WTC11 (cell line): ENCODE measurements around the gene CLIP1. TPM values are rescaled to one million over a fixed set of nuclear protein-coding genes. Genes with fewer than 3 reads are reported as not detected.

Experiments
- ATF1 ChIP-seq: sonication (generic); formaldehyde crosslinking; IDR thresholded peaks from 2 replicates; pipeline ENCODE4 v1.8.1; 2023; ENCODE audit warnings: mild to moderate bottlenecking, moderate library complexity, missing genetic modification reagents
- ATF6 ChIP-seq: sonication (generic); formaldehyde crosslinking; IDR thresholded peaks from 2 replicates; pipeline ENCODE4 v1.8.1; 2023; ENCODE audit warnings: mild to moderate bottlenecking, missing genetic modification reagents
- CREM ChIP-seq: sonication (generic); formaldehyde crosslinking; IDR thresholded peaks from 2 replicates; pipeline ENCODE4 v1.8.1; 2022; ENCODE audit warnings: mild to moderate bottlenecking, missing genetic modification reagents, moderate library complexity
- CTCF ChIP-seq: fragments of 200-600 bp; IDR thresholded peaks from 2 replicates; pipeline ENCODE4 v1.8.0; 2022; ENCODE audit warnings: antibody characterized with exemption
- E2F1 ChIP-seq: sonication (generic); formaldehyde crosslinking; IDR thresholded peaks from 2 replicates; pipeline ENCODE4 v1.8.0; 2022; ENCODE audit warnings: mild to moderate bottlenecking, missing genetic modification reagents
- E2F5 ChIP-seq: sonication (generic); formaldehyde crosslinking; IDR thresholded peaks from 2 replicates; pipeline ENCODE4 v1.8.1; 2022; ENCODE audit warnings: mild to moderate bottlenecking, moderate library complexity, missing genetic modification reagents
- ERG ChIP-seq: fragments of 250-450 bp; sonication (Bioruptor Pico); IDR thresholded peaks from 2 replicates; pipeline ENCODE4 v1.8.0; 2021; ENCODE audit warnings: mild to moderate bottlenecking
- FOXJ3 ChIP-seq: sonication (generic); formaldehyde crosslinking; IDR thresholded peaks from 2 replicates; pipeline ENCODE4 v1.9.0; 2021; ENCODE audit warnings: missing genetic modification reagents, mild to moderate bottlenecking, borderline replicate concordance
- MAX ChIP-seq: sonication (generic); formaldehyde crosslinking; IDR thresholded peaks from 2 replicates; pipeline ENCODE4 v1.8.0; 2022; ENCODE audit warnings: mild to moderate bottlenecking, missing genetic modification reagents
- MLX ChIP-seq: sonication (generic); formaldehyde crosslinking; IDR thresholded peaks from 2 replicates; pipeline ENCODE4 v1.8.1; 2023; ENCODE audit warnings: mild to moderate bottlenecking, missing genetic modification reagents, moderate library complexity
- RELA ChIP-seq: sonication (generic); formaldehyde crosslinking; IDR thresholded peaks from 2 replicates; pipeline ENCODE4 v1.8.1; 2022; ENCODE audit warnings: missing genetic modification reagents, mild to moderate bottlenecking, borderline replicate concordance
- RORB ChIP-seq: fragments of 250-450 bp; sonication (Bioruptor Pico); IDR thresholded peaks from 2 replicates; pipeline ENCODE4 v1.9.0; 2021; ENCODE audit warnings: mild to moderate bottlenecking
- SMAD3 ChIP-seq: sonication (generic); formaldehyde crosslinking; IDR thresholded peaks from 2 replicates; pipeline ENCODE4 v1.8.0; 2022; ENCODE audit warnings: missing genetic modification reagents, mild to moderate bottlenecking, borderline replicate concordance
- SMAD4 ChIP-seq: sonication (generic); formaldehyde crosslinking; IDR thresholded peaks from 2 replicates; pipeline ENCODE4 v1.8.0; 2022; ENCODE audit warnings: mild to moderate bottlenecking, missing genetic modification reagents
- SP1 ChIP-seq: sonication (generic); formaldehyde crosslinking; conservative IDR thresholded peaks from 2 replicates; pipeline ENCODE4 v1.8.1; 2022; ENCODE audit warnings: missing genetic modification reagents
- TEAD1 ChIP-seq: sonication (generic); formaldehyde crosslinking; IDR thresholded peaks from 2 replicates; pipeline ENCODE4 v1.8.0; 2022; ENCODE audit warnings: mild to moderate bottlenecking, missing genetic modification reagents
- ZNF138 ChIP-seq: sonication (generic); formaldehyde crosslinking; conservative IDR thresholded peaks from 2 replicates; pipeline ENCODE4 v1.8.1; 2022; ENCODE audit warnings: mild to moderate bottlenecking, moderate library complexity, missing genetic modification reagents
- ZNF232 ChIP-seq: sonication (generic); formaldehyde crosslinking; IDR thresholded peaks from 2 replicates; pipeline ENCODE4 v1.8.0; 2022; ENCODE audit warnings: mild to moderate bottlenecking, missing genetic modification reagents
- ZSCAN18 ChIP-seq: fragments of 250-450 bp; sonication (Bioruptor Pico); IDR thresholded peaks from 2 replicates; pipeline ENCODE4 v2.1.2; 2022; ENCODE audit warnings: mild to moderate bottlenecking, moderate library complexity
- total RNA-seq: library from RNA; stranded (reverse); gene quantifications from 3 replicates; pipeline ENCODE4 v1.2.3, GENCODE V29; 2021

The CLIP1 gene
- total RNA-seq, 1 experiment from 2014 or later, result 24.9 TPM

- TF ChIP-seq ZSCAN18, result no peak
- peak; percentile 85 for TF ChIP-seq CREM (CRISPR knock-in tag)
- TF ChIP-seq CTCF, result no peak
- TF ChIP-seq SMAD4 (CRISPR knock-in tag), result no peak
- peak; percentile 90 for TF ChIP-seq SP1 (CRISPR knock-in tag)
- no peak for TF ChIP-seq ZNF138 (CRISPR knock-in tag)
- TF ChIP-seq MAX, result peak; percentile 88
- TF ChIP-seq ATF1, result no peak; the same call in 1 of the 2 replicates
- TF ChIP-seq FOXJ3 (CRISPR knock-in tag), result no peak
- no peak for TF ChIP-seq RELA
- TF ChIP-seq E2F1 (CRISPR knock-in tag), result no peak
- peak; percentile 90 for TF ChIP-seq TEAD1 (CRISPR knock-in tag)
- no peak for TF ChIP-seq ERG (CRISPR knock-in tag)
- TF ChIP-seq ATF6 (CRISPR knock-in tag), result no peak
- TF ChIP-seq SMAD3, result no peak; the same call in 1 of the 2 replicates
- TF ChIP-seq MLX (CRISPR knock-in tag), result peak; percentile 78; the same call in 1 of the 2 replicates
- TF ChIP-seq RORB (CRISPR knock-in tag), result no peak
- peak; percentile 56; the same call in 1 of the 2 replicates for TF ChIP-seq E2F5 (CRISPR knock-in tag)
- peak; percentile 45; the same call in 1 of the 2 replicates for TF ChIP-seq ZNF232 (CRISPR knock-in tag)
Observed at GRCh38 chr12:122266230-122266901, 156.1 kb downstream of the CLIP1 start, which contains the start of gene VPS33A (continued).
